Neutrophil (primary cell): Measurements from ENCODE around the gene DIP2C.

Experiments
- H3K27ac ChIP-seq: fragments of 200-600 bp; sonication (generic); 2 replicates; pipeline ENCODE4 v1.5.1; 2016; ENCODE audit warnings: mild to moderate bottlenecking, moderate library complexity
- H3K27me3 ChIP-seq: fragments of 200-600 bp; sonication (generic); 2 replicates; pipeline ENCODE4 v1.6.0; 2016; ENCODE audit warnings: mild to moderate bottlenecking
- H3K36me3 ChIP-seq: fragments of 200-600 bp; sonication (generic); 2 replicates; pipeline ENCODE4 v1.5.1; 2017
- H3K4me1 ChIP-seq, 2 experiments: fragments of 200-600 bp in 1 of 2; sonication (generic) in 1 of 2; 1 replicate in 1 of 2; 2 replicates in 1 of 2; pipeline versions ENCODE4 v1.5.1 to v1.6.1; 2013 to 2016; ENCODE audit warnings: low read depth in 1 of 2, low read length in 1 of 2, mild to moderate bottlenecking in 1 of 2, moderate library complexity in 1 of 2; ENCODE audit not compliant: control insufficient read depth in 1 of 2, insufficient read depth in 1 of 2
- H3K4me3 ChIP-seq, 2 experiments: fragments of 200-600 bp in 1 of 2; sonication (generic) in 1 of 2; 1 replicate in 1 of 2; 2 replicates in 1 of 2; pipeline ENCODE4 v1.5.1; 2013 to 2016; ENCODE audit warnings: low read depth in 1 of 2, low read length in 1 of 2, mild to moderate bottlenecking in 1 of 2, moderate library complexity in 1 of 2
- H3K9me3 ChIP-seq: fragments of 200-600 bp; sonication (generic); 2 replicates; pipeline ENCODE4 v1.5.1; 2016
- CTCF ChIP-seq: fragments of 200-600 bp; sonication (generic); IDR thresholded peaks from 2 replicates; pipeline ENCODE4 v1.5.1; 2016; ENCODE audit warnings: antibody characterized with exemption

DIP2C gene

GRCh38 chr10:356452-356851, 333.0 kb downstream of the DIP2C start:
- TF ChIP-seq CTCF, result no peak
- no peak overlapping the region for H3K4me3 ChIP-seq
- H3K27ac ChIP-seq, result no peak overlapping the region
- no peaks in the 10 kb centered on the region for H3K4me1 ChIP-seq
- no peaks in the 10 kb centered on the region for H3K27me3 ChIP-seq
- H3K36me3 ChIP-seq, result no peaks in the 10 kb centered on the region
- H3K9me3 ChIP-seq, result no peaks in the 10 kb centered on the region

- H3K9me3 ChIP-seq, result no peaks in the 10 kb centered on the region
- H3K4me1 ChIP-seq, result no peaks in the 10 kb centered on the region
- no peak for TF ChIP-seq CTCF
- H3K27ac ChIP-seq, result no peak overlapping the region
- H3K4me3 ChIP-seq, result no peak overlapping the region
- H3K27me3 ChIP-seq, result no peaks in the 10 kb centered on the region
- H3K36me3 ChIP-seq, result no peaks in the 10 kb centered on the region
Observed at GRCh38 chr10:354901-355617, 334.4 kb downstream of the DIP2C start.

GRCh38 chr10:352476-353235, 336.8 kb downstream of the DIP2C start:
- H3K27ac ChIP-seq, result no peak overlapping the region

GRCh38 chr10:351770-352334, 337.6 kb downstream of the DIP2C start:
- Histone ChIP-seq H3K36me3 (no peaks in the 10 kb centered on the region), H3K9me3 (no peaks in the 10 kb centered on the region), H3K4me1 (no peaks in the 10 kb centered on the region), H3K4me3 (no peak overlapping the region), H3K27me3 (no peaks in the 10 kb centered on the region), H3K27ac (no peak overlapping the region)
- no peak for TF ChIP-seq CTCF

More at GRCh38 chr10:352476-353235, 336.8 kb downstream of the DIP2C start:
- no peak for TF ChIP-seq CTCF
- Histone ChIP-seq H3K4me1 (no peaks in the 10 kb centered on the region), H3K27me3 (no peaks in the 10 kb centered on the region), H3K4me3 (no peak overlapping the region), H3K36me3 (no peaks in the 10 kb centered on the region), H3K9me3 (no peaks in the 10 kb centered on the region)

- Histone ChIP-seq H3K27ac (no peak overlapping the region), H3K4me3 (no peak overlapping the region), H3K27me3 (no peaks in the 10 kb centered on the region), H3K36me3 (no peaks in the 10 kb centered on the region), H3K9me3 (no peaks in the 10 kb centered on the region), H3K4me1 (no peaks in the 10 kb centered on the region)
- no peak for TF ChIP-seq CTCF
Observed at GRCh38 chr10:350981-351501, 338.4 kb downstream of the DIP2C start.
